ENCODE data around the gene TECTB. TPM values are rescaled to one million over a fixed set of nuclear protein-coding genes. Genes with fewer than 3 reads are reported as not detected.

Gene TECTB
- total and polyA plus RNA-seq, 7 donors: not detected

DNA sequence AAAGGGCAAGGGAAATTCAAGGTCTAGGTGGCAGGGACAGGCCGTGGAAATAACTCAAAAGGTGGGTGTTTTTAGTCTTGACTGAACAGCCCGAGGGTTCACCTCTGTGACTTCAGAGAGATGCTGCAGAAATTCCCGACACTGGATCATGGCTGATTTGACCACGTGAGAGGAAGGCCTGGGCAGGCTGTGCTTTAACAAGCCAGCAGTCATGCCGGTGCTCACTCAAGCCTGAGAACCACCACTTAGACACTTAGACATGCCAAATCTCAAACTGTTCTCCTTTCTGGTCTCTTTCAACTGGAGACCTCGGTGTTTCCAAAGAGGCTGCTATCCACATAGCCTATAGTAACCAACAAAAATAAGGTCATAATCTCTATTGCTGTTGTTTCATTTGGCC is 15.4 kb downstream of the TECTB start:
- no peaks in the 10 kb centered on the region for H3K36me3 ChIP-seq (ENCODE audit: insufficient read depth in 1 of 2, low read depth in 1 of 2)
- no peaks in the 10 kb centered on the region for H3K9me3 ChIP-seq
- H3K27me3 ChIP-seq (ENCODE audit: insufficient read depth in 3 of 3, low read length in 2 of 3): no peaks in the 10 kb centered on the region
- H3K4me1 ChIP-seq: peaks cover 13% of the 10 kb centered on the region
- intact Hi-C loops (cut with DNase I): no loop called here
- WGBS, 3 donors: 59 to 78% (median 60%) methylated on average over 6 of the region's 6 CpGs
- DNase-seq (no peak), ATAC-seq (no peak)
- no peak overlapping the region for H3K4me3 ChIP-seq
- no peak overlapping the region for H3K27ac ChIP-seq
- TF ChIP-seq CTCF (IDR thresholded peaks at IDR 0.05): no peak

DNA sequence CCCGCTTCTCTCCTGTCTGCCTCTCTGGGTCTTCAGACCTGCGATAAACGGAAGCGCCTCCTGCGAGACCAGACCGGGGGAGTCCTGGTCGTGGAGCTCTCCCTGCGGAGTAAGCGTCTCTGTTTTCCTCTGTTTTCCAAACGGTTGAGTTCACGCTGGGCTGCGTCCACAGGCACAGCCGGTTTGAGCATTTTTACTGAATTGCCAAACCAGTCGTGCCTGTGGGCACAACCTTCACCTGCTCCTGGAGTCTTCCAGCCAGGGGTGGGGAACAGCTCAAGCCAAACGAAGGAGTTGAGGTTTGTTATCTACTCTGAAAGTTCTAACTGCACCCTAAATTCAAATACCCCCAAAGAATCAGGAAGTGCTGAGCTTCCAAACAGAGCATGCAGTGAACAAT is 16.3 kb downstream of the TECTB start:
- Histone ChIP-seq H3K4me3 (no peak overlapping the region), H3K36me3 (ENCODE audit: insufficient read depth in 1 of 2, low read depth in 1 of 2) (no peaks in the 10 kb centered on the region), H3K4me1 (peaks cover 13% of the 10 kb centered on the region), H3K9me3 (no peaks in the 10 kb centered on the region), H3K27ac (no peak overlapping the region), H3K27me3 (ENCODE audit: insufficient read depth in 3 of 3, low read length in 2 of 3) (no peaks in the 10 kb centered on the region)
- WGBS, 3 donors: 74 to 78% (median 77%) methylated on average over 15 of the region's 15 CpGs
- ATAC-seq (no peak), DNase-seq (no peak)
- intact Hi-C loops (cut with DNase I): no loop called here
- TF ChIP-seq CTCF (IDR thresholded peaks at IDR 0.05): no peak

GRCh38 chr10:112302335-112302734 is 19.1 kb downstream of the TECTB start:
- no peak overlapping the region for H3K4me3 ChIP-seq
- no peaks in the 10 kb centered on the region for H3K27me3 ChIP-seq (ENCODE audit: insufficient read depth in 3 of 3, low read length in 2 of 3)
- no peaks in the 10 kb centered on the region for H3K4me1 ChIP-seq
- ATAC-seq (no peak), DNase-seq (no peak)
- TF ChIP-seq CTCF (IDR thresholded peaks at IDR 0.05): no peak
- WGBS, 3 donors: 85 to 94% (median 87%) methylated on average over 3 of the region's 3 CpGs
- H3K36me3 ChIP-seq (ENCODE audit: insufficient read depth in 1 of 2, low read depth in 1 of 2): no peaks in the 10 kb centered on the region
- no peaks in the 10 kb centered on the region for H3K9me3 ChIP-seq
- no peak overlapping the region for H3K27ac ChIP-seq
- intact Hi-C loops (cut with DNase I): loop anchor here (5.0 kb wide), 2 partner anchors 100 to 120 kb away; partner anchors contain the start of gene GPAM (in 1 of the 2)

GRCh38 chr10:112303528-112303927 is 20.3 kb downstream of the TECTB start:
- ATAC-seq (no peak), DNase-seq (no peak)
- no peak overlapping the region for H3K4me3 ChIP-seq
- H3K4me1 ChIP-seq: no peaks in the 10 kb centered on the region
- no peak overlapping the region for H3K27ac ChIP-seq
- H3K27me3 ChIP-seq (ENCODE audit: insufficient read depth in 3 of 3, low read length in 2 of 3): no peaks in the 10 kb centered on the region
- TF ChIP-seq CTCF (IDR thresholded peaks at IDR 0.05): no peak
- 81 to 82% (median 81%) methylated on average over 2 of the region's 2 CpGs for WGBS, 3 donors
- no peaks in the 10 kb centered on the region for H3K9me3 ChIP-seq
- intact Hi-C loops (cut with DNase I): loop anchor here (5.0 kb wide), 2 partner anchors 101 to 121 kb away; partner anchors contain the start of gene GPAM (in 1 of the 2)
- no peaks in the 10 kb centered on the region for H3K36me3 ChIP-seq (ENCODE audit: insufficient read depth in 1 of 2, low read depth in 1 of 2)

DNA sequence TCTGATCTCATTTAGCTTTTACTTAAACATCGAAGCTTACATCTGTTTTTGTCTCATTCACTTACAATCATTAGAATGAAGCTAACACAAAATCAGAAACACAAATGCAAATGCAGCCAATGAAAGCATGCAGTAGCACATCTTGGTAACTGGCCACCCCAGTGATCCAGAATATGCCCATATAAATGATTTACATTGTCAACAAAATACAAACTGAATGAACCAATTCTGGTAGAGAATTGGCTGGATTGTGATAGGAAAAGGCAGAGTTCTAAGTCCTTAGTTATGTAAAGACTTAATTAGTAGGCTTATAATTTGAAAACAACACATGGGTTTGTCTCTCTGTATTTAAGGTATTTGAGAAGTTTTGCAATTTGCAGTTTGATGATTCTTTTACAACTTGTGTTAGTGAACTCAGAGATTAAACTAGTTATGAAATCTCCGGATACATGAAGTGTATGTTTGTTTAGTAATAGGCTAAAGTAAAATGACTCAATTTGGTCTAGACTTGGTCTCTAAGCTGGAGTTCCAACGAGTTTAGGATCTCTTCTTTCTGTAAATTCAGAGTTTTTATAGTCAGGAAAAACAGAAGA is 21.2 kb downstream of the TECTB start:
- Histone ChIP-seq H3K9me3 (no peaks in the 10 kb centered on the region), H3K4me1 (no peaks in the 10 kb centered on the region), H3K27ac (no peak overlapping the region), H3K4me3 (no peak overlapping the region), H3K27me3 (ENCODE audit: insufficient read depth in 3 of 3, low read length in 2 of 3) (no peaks in the 10 kb centered on the region), H3K36me3 (ENCODE audit: insufficient read depth in 1 of 2, low read depth in 1 of 2) (no peaks in the 10 kb centered on the region)
- TF ChIP-seq CTCF (IDR thresholded peaks at IDR 0.05): no peak
- intact Hi-C loops (cut with DNase I): loop anchor here (5.0 kb wide), 2 partner anchors 102 to 122 kb away; partner anchors contain the start of gene GPAM (in 1 of the 2)
- ATAC-seq: no peak
- no peak for DNase-seq
- 76 to 87% (median 77%) methylated on average over 3 of the region's 3 CpGs for WGBS, 3 donors

Data from psoas muscle (tissue), 8 donors.